AG09319 (cell line): ENCODE data around the gene GALR2.

Experiments
- DNase-seq: peaks from one replicate; pipeline ENCODE4 v3.0.0-alpha.2; 2010; ENCODE audit warnings: low read depth; ENCODE audit errors: extremely low read depth
- CTCF ChIP-seq: IDR thresholded peaks from 2 replicates; pipeline ENCODE4 v1.5.1; 2011; ENCODE audit warnings: low read depth, mild to moderate bottlenecking, inconsistent platforms, low read length, moderate library complexity

GALR2 gene

GRCh38 chr17:76122431-76123190 lies 48.0 kb downstream of the GALR2 start:
- DNase-seq: no peak
- TF ChIP-seq CTCF: no peak

GRCh38 chr17:76123191-76123499 lies 48.6 kb downstream of the GALR2 start:
- DNase-seq: no peak
- no peak for TF ChIP-seq CTCF

- no peak for TF ChIP-seq CTCF
Observed at GRCh38 chr17:76123749-76124581, 49.4 kb downstream of the GALR2 start.

GRCh38 chr17:76124582-76125390 lies 50.2 kb downstream of the GALR2 start:
- DNase-seq: no peak
- TF ChIP-seq CTCF: no peak; the same call in 1 of the 2 replicates

More at GRCh38 chr17:76123749-76124581, 49.4 kb downstream of the GALR2 start:
- no peak for DNase-seq

- no peak for DNase-seq
- TF ChIP-seq CTCF: no peak
Observed at GRCh38 chr17:76125391-76125675, 50.8 kb downstream of the GALR2 start.

GRCh38 chr17:76125922-76126321 lies 51.3 kb downstream of the GALR2 start:
- no peak for TF ChIP-seq CTCF
- DNase-seq: no peak
